Cardiac muscle cell (in vitro differentiated cells and primary cell): ENCODE data around the gene PROCA1. TPM values are rescaled to one million over a fixed set of nuclear protein-coding genes. Genes with fewer than 3 reads are reported as not detected.

ENCODE experiments used
- DNase-seq, 2 donors: peaks; one replicate each; pipeline versions ENCODE4 v3.0.0 to v3.0.0-alpha.2; 2010 to 2017; ENCODE audit warnings: low read depth in 1 of 2, low spot score in 1 of 2
- H3K27ac ChIP-seq: fragments of 200-600 bp; sonication (generic); 2 replicates; pipeline ENCODE4 v1.5.1; 2016
- H3K27me3 ChIP-seq: fragments of 200-600 bp; sonication (generic); 2 replicates; pipeline ENCODE4 v1.6.0; 2016; ENCODE audit warnings: control low read depth
- H3K36me3 ChIP-seq: fragments of 200-600 bp; sonication (generic); 2 replicates; pipeline ENCODE4 v1.5.1; 2016; ENCODE audit warnings: control low read depth
- H3K4me1 ChIP-seq: fragments of 200-600 bp; sonication (generic); 2 replicates; pipeline ENCODE4 v1.8.1; 2017; ENCODE audit warnings: low read depth, mild to moderate bottlenecking, mixed run types
- H3K4me3 ChIP-seq: fragments of 200-600 bp; sonication (generic); 2 replicates; pipeline ENCODE4 v1.5.1; 2016; ENCODE audit warnings: mild to moderate bottlenecking
- H3K9me3 ChIP-seq: fragments of 200-600 bp; sonication (generic); 2 replicates; pipeline ENCODE4 v1.5.1; 2017; ENCODE audit warnings: low read depth, mild to moderate bottlenecking, control low read depth
- CTCF ChIP-seq: IDR thresholded peaks from 2 replicates; pipeline ENCODE4 v1.5.1; 2012; ENCODE audit warnings: low read depth, mild to moderate bottlenecking, low read length
- polyA plus RNA-seq: library from polyadenylated mRNA; unstranded; fragments of >200 nt; fragmentation: Nextera tagmentation; extraction: Ambion mirVana; gene quantifications from 2 replicates; pipeline ENCODE4 v1.2.1, GENCODE V29; 2016
- total RNA-seq: library from RNA; depleted of rRNA; stranded (reverse); fragments of >200 nt; gene quantifications from 2 replicates; pipeline ENCODE4 v1.2.3, GENCODE V29; 2016

Gene PROCA1
- total and polyA plus RNA-seq, 2 experiments from 2014 or later = 7.8 to 44.8 TPM

DNA sequence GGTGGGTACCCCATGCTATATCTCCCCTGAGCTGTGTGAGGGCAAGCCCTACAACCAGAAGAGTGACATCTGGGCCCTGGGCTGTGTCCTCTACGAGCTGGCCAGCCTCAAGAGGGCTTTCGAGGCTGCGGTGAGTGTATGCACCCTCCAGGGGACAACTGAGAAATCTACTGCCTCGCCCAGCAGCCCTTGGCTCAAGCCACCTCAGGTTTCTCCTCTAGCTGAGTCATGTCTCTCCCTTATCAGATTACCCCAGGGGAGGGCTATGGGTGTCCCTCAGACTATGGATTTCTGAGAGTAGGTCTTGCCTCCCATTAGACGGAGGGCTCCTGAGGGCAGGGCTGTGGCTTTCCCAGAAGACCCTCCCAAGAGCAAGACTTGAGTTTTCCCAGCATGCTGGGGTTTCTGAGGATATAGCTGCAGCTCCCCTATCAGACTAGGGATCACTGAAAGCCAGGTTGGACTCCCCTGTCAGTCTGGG, 23.6 kb upstream of the PROCA1 start:
- H3K4me3 ChIP-seq = no peak overlapping the region
- H3K27ac ChIP-seq = no peak overlapping the region
- no peak for DNase-seq
- no peaks in the 10 kb centered on the region for H3K9me3 ChIP-seq
- TF ChIP-seq CTCF = no peak
- no peaks in the 10 kb centered on the region for H3K36me3 ChIP-seq
- no peaks in the 10 kb centered on the region for H3K27me3 ChIP-seq
- H3K4me1 ChIP-seq = no peaks in the 10 kb centered on the region

- no peaks in the 10 kb centered on the region for H3K4me1 ChIP-seq
- no peaks in the 10 kb centered on the region for H3K27me3 ChIP-seq
- no peak for TF ChIP-seq CTCF
- no peak overlapping the region for H3K27ac ChIP-seq
- DNase-seq = no peak
- no peaks in the 10 kb centered on the region for H3K36me3 ChIP-seq
- no peak overlapping the region for H3K4me3 ChIP-seq
- H3K9me3 ChIP-seq = no peaks in the 10 kb centered on the region
Observed at GRCh38 chr17:28734712-28735241, 23.1 kb upstream of the PROCA1 start.

DNA sequence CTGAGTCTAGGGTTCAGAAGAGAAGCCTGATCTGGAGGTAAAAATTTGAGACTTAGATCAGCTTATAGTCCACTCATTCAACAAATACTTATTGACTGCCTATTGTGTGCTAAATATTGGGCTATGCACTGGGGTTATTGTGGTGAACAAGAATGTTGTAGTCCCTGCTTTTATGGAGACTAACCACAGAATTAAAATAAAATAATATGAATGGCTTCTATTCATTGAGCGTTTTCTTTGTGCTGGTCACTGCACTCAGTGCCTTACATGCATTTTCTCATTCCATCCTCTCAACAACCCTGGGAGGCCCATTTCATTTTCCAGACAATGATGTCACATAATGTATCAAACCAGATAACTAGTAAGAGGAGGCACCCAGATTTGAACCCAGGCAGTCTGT, 21.7 kb upstream of the PROCA1 start:
- H3K4me1 ChIP-seq = no peaks in the 10 kb centered on the region
- no peaks in the 10 kb centered on the region for H3K36me3 ChIP-seq
- no peaks in the 10 kb centered on the region for H3K27me3 ChIP-seq
- DNase-seq = no peak
- no peaks in the 10 kb centered on the region for H3K9me3 ChIP-seq
- no peak for TF ChIP-seq CTCF
- H3K27ac ChIP-seq = no peak overlapping the region
- no peak overlapping the region for H3K4me3 ChIP-seq

- Histone ChIP-seq H3K27ac (no peak overlapping the region), H3K4me1 (no peaks in the 10 kb centered on the region), H3K27me3 (no peaks in the 10 kb centered on the region), H3K9me3 (no peaks in the 10 kb centered on the region), H3K36me3 (no peaks in the 10 kb centered on the region), H3K4me3 (no peak overlapping the region)
- TF ChIP-seq CTCF = no peak
- DNase-seq = no peak
Observed at GRCh38 chr17:28729950-28730330, 18.3 kb upstream of the PROCA1 start.

DNA sequence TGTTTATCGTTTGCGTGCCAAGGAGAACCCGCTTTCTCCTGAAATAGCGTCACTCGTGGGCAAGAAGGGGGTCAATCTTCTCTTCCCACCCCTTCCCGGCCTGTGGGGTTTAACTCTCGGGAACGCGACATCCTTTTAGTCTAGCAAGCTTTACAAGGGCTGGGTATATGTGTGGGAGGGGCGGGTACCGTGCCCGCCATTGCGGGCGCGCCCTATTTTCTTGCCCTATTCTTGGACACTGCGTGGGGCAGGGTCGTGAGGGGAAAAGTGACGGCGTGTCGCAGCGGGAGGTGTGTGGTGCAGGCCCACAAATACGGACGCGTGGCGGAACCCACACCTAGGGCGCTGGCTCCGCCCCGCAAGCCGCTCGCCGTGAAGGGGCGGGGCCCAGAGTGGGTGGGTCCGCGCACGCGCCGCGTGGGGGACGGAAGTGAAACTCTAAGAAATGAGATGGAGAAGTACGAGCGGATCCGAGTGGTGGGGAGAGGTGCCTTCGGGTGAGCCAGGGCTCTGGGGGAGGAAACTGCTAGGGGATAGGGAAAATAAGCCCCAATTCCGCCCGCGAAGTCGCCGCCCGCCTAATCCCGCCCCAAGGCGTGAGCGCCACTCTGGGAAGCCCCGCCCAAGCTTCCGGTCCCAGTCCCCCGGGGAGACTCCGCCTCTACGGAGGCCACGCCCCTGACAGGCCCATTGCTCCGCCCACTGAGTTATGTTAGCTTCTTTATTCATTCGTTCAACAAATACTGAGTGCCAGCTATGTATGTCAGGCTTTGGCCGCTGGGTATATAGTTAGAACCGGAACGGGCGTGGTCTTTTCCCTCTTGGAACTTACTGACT, 16.9 kb upstream of the PROCA1 start, which contains the start of gene NEK8:
TSS of gene NEK8 (plus strand) at position 425 of the 837 bp plus-strand sequence. CDS start at position 451, 26 bp downstream.
- Histone ChIP-seq H3K4me1 (no peaks in the 10 kb centered on the region), H3K4me3 (peak within 1 kb of the TSS; percentile 78), H3K9me3 (no peaks in the 10 kb centered on the region), H3K36me3 (peaks cover 7% of the 10 kb centered on the region), H3K27me3 (no peaks in the 10 kb centered on the region), H3K27ac (peak within 1 kb of the TSS; percentile 75)
- TF ChIP-seq CTCF = no peak
- DNase-seq = peak; percentile 94 to 95
